ENCODE results near the gene PLTP.
A peak's percentile ranks its signal among the peaks of the same experiment; 100 is the strongest.

The PLTP gene

DNA sequence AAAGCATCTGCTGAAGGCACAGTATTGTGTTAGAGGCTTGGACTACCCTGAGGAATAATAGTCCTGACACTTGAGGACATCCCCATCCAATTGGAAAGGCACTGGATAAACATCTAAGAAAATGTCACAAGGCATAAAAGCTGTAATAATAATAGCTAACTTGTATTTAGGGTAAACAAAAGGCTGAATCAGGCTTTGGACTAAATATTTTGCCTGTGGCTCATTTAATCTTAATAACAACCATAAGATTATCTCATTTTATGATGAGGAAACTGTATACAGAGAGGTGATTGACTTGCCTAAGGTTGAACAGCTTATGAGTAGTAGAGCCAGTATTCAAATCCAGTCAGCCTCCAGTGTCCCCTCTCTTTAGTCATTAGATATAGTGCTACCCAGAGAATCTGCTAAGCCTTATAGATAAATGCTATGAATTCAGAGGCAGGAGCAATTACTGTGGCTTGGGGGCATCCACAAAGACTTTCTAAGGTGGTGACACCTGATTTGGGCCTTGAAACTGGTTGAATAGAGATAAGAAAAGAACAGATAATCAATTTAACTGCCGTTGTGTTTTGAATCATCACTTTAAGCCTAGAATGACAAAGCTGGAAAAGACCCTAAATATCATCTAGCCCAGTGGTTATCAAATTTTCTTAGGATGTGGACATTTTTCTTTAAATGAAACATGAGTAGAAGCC, 38.4 kb downstream of the PLTP start:
- Mint-ChIP-seq H3K4me3 (no peak overlapping the region), H3K27ac (no peak overlapping the region), H3K4me1 (no peaks in the 10 kb centered on the region), H3K27me3 (no peaks in the 10 kb centered on the region), H3K36me3 (peaks cover 7 to 15% of the 10 kb centered on the region in 2 donors), H3K9me3 (no peaks in the 10 kb centered on the region)
- no peak for DNase-seq
- no peak for ATAC-seq (replicated peaks)

DNA sequence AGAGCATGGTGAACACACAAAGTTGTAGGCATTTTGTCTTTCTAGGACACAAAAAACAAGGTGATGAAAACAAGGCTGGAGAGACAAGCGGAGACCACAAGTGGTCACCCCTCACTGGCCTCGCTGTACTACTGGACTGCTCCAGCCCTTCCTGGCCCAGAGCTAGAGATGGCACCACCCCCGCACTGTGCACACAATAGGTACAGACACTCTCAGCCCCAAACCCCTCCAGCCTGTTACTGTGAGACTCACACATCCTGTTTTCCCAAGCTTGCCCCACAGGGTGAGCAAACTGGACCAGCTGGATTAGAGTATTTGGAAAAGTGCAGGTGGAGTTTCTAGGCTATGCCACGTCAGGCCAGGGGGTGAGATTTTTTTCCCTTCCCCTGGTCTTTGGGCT, 39.3 kb downstream of the PLTP start:
- H3K27ac Mint-ChIP-seq, result no peak overlapping the region
- DNase-seq, result no peak
- no peak for ATAC-seq (replicated peaks)
- H3K27me3 Mint-ChIP-seq, result no peaks in the 10 kb centered on the region
- H3K36me3 Mint-ChIP-seq, result peaks cover 7 to 15% of the 10 kb centered on the region in 2 donors
- H3K9me3 Mint-ChIP-seq, result no peaks in the 10 kb centered on the region
- no peak overlapping the region for H3K4me3 Mint-ChIP-seq
- no peaks in the 10 kb centered on the region for H3K4me1 Mint-ChIP-seq

DNA sequence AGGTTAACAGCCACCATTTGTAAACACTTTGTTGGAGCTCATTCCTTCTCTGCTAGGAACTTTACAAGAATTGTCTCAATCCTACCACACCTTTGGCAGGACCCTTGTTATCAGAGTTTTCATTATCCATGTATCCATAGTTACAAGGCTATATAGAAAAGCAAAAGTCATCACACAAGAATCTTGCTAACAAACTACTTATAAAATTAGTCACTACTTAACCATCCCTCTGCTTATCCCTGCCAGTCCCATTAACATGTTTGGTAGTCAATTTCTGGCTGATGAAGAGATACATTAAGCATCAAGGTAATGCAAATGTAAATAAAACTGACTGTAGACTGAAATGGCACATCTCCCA, 44.2 kb downstream of the PLTP start:
- Mint-ChIP-seq H3K4me3 (no peak overlapping the region), H3K9me3 (no peaks in the 10 kb centered on the region), H3K27ac (no peak overlapping the region), H3K27me3 (no peaks in the 10 kb centered on the region), H3K36me3 (peaks cover 10 to 13% of the 10 kb centered on the region in 2 donors), H3K4me1 (no peaks in the 10 kb centered on the region)
- no peak for DNase-seq
- no peak for ATAC-seq (replicated peaks)

DNA sequence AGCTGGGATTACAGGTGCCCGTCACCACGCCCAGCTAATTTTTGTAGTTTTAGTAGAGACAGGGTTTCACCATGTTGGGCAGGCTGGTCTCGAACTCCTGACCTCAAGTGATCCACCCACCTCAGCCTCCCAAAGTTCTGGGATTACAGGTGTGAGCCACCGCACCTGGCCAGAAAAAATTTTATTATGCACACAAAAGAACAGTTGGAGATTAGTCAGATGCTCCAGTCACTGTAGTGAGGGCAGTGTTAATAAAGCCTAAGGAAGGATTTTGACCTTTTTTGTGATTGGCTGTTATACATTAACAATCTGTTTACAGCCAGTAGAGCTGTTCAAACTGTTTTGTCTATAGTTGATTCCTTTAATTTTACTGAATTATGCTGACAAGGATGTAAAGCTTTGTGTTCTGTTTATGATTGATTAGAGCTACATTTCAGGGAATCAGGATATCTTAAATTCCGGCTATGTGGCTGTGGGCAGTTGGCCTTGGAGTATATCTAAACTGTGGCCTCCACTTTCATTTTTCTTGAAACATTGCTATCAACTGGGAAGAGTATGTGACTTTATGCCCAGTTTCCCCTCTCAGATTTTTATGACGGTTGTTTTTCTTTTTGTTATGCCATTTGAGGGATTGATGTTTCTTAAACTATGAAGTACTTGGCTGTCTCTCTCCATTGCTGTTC, 44.7 kb downstream of the PLTP start:
- H3K4me1 Mint-ChIP-seq, result no peaks in the 10 kb centered on the region
- DNase-seq (no peak), ATAC-seq (replicated peaks) (no peak)
- no peaks in the 10 kb centered on the region for H3K27me3 Mint-ChIP-seq
- no peak overlapping the region for H3K4me3 Mint-ChIP-seq
- H3K36me3 Mint-ChIP-seq, result peaks cover 8 to 11% of the 10 kb centered on the region in 2 donors
- no peak overlapping the region for H3K27ac Mint-ChIP-seq
- H3K9me3 Mint-ChIP-seq, result no peaks in the 10 kb centered on the region

DNA sequence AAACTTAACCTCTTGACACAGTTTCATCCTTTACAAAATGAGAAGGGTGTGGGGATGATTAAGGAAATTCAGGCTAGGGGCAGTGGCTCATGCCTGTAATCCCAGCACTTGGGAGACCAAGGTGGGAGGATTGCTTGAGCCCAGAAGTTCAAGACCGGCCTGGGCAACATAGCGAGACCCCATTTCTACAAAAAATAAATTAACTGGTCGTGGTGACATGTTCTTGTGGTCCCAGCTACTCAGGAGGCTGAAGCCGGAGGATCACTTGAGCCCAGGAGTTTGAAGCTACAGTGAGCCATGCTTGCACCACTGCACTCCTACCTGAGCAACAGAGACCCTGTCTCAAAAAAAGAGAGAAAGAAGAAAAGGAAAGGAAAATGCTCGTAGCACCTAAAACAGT, 45.5 kb downstream of the PLTP start:
- Mint-ChIP-seq H3K9me3 (no peaks in the 10 kb centered on the region), H3K27me3 (no peaks in the 10 kb centered on the region), H3K4me3 (no peak overlapping the region), H3K4me1 (no peaks in the 10 kb centered on the region), H3K27ac (no peak overlapping the region), H3K36me3 (peaks cover 5 to 10% of the 10 kb centered on the region in 2 donors)
- ATAC-seq (replicated peaks) (no peak), DNase-seq (no peak)

DNA sequence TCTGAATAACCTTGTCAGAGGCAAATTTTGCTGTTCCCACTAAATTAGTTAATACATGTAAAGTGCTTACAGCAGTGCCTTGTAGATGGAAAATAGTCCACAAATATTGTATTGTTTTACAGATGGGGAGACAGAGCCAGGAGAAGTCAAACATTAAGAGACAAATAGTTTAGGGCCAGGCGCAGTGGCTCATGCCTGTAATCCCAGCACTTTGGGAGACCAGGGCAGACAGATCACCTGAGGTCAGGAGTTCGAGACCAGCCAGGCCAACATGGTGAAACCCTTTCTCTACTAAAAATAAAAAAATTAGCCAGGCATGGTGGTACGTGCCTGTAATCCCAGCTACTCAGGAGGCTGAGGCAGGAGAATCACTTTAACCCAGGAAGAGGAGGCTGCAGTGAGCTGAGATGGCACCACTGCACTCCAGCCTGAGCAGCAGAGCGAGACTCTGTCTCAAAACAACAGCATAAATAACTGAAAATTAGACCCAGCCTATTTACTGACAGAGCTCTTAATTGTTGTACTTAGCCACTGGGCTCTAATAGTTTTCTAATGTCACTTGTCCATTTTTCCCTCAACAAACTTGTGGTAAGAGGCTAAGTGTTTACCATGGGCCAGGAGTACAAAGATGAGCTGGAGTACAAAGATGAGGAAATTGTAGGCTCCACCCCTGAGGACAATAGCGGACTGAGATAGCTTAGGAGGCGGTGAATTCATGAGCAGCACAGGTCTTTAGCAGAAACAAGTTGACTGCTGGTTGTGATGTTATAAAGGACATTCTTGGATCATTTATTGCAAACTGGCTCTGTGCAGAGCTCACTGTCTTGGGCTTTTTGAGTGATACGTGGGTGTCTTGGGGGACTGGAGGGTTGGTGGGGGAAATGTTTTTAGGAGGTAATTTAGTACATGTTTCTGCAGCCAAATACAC, 48.1 kb downstream of the PLTP start:
- H3K4me3 Mint-ChIP-seq, result no peak overlapping the region
- H3K9me3 Mint-ChIP-seq, result no peaks in the 10 kb centered on the region
- peaks cover 5 to 11% of the 10 kb centered on the region in 2 donors for H3K4me1 Mint-ChIP-seq
- DNase-seq, result no peak
- no peak for ATAC-seq (replicated peaks)
- H3K27me3 Mint-ChIP-seq, result no peaks in the 10 kb centered on the region
- no peak overlapping the region for H3K27ac Mint-ChIP-seq
- peaks cover 9 to 19% of the 10 kb centered on the region in 2 donors for H3K36me3 Mint-ChIP-seq

DNA sequence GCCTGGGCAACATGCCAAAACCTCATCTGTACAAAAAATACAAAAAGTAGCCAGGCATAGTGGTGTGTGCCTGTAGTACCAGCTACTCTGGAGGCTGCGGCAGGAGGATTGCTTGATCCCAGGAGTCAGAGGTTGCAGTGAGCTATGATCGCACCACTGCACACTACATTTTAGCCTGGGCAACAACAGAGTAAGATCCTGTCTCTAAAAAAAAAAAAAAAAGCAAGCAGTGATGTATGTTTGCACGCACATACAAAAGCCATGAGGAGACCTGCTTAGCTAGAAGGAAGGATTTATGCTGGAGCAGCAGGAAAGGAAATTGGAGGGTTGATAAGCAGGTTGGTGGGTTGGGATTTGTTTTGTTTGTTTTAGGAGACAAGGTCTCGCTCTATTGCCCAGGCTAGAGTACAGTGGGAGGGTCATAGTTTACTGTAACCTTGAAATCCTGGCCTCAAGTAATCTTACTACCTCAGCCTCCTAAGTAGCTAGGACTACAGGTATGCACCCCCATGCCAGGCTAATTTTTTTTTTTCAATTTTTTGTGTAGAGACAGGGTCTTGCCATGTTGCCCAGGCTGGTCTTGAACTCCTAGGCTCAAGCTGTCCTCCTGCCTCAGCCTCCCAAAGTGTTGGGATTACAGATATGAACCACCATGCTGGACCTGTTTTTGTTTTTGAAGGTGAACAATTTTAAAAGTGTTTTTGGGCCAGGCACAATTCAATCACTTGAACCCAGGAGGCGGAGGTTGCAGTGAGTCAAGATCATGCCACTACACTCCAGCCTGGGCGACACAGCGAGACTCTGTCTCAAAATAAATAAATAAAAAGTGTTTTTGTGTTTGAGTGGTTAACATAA, 50.5 kb downstream of the PLTP start:
- H3K9me3 Mint-ChIP-seq, result no peaks in the 10 kb centered on the region

DNA sequence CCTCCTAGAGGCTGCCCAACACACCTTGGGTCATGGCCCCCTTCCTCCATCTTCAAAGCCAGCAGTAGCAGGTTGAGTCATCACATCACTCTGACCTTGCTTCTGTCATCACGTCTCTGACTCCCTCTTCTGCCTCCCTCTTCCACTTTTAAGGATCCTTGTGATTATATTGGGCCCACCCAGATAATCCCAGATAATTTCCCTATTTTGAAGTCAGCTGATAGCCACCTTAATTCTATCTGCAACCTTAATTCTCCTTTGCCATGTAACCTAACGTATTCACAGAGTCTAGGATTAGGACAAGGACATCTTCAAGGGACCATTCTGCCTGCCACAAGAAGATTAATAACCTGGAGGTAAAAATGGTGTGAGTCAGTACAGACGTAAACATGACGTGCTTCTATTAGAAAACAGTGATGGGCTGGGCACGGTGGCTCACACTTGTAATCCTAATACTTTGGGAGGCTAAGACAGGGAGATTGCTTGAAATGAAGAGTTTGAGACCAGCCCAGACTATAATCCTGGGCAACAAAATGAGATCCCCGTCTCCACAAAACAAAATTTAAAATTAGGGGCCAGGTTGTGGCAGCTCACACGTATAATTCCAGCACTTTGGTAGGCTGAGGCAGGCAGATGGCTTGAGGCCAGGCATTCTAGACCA, 51.3 kb downstream of the PLTP start:
- peaks cover 9 to 15% of the 10 kb centered on the region in 2 donors for H3K36me3 Mint-ChIP-seq
- DNase-seq (no peak), ATAC-seq (replicated peaks) (no peak)
- peaks cover 15 to 28% of the 10 kb centered on the region in 2 donors for H3K4me1 Mint-ChIP-seq
- H3K4me3 Mint-ChIP-seq, result no peak overlapping the region
- no peaks in the 10 kb centered on the region for H3K9me3 Mint-ChIP-seq
- H3K27ac Mint-ChIP-seq, result no peak overlapping the region
- H3K27me3 Mint-ChIP-seq, result no peaks in the 10 kb centered on the region

More for the DNA sequence above, 50.5 kb downstream of the PLTP start:
- Mint-ChIP-seq H3K27ac (no peak overlapping the region), H3K4me1 (peaks cover 15 to 21% of the 10 kb centered on the region in 2 donors), H3K36me3 (peaks cover 9 to 16% of the 10 kb centered on the region in 2 donors), H3K4me3 (no peak overlapping the region), H3K27me3 (no peaks in the 10 kb centered on the region)
- ATAC-seq (replicated peaks) (no peak), DNase-seq (no peak)

DNA sequence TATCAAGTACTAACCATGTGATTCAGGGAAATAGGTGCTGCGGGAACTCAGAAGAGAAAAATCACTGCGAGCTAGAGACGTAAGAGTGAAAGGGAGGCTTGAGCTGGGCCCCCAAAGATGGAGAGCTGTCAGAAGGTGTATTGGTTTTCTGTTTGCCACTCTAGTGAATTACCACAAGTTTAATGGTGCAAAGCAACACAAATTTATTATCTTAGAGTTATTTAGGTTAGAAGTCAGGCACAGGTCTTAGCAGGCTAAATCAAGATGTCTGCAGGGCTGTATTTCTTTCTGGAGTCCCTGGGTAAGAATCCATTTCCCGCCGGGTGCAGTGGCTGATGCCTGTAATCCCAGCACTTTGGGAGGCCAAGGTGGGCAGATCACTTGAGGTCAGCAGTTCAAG, 52.0 kb downstream of the PLTP start:
- ATAC-seq (replicated peaks) (no peak), DNase-seq (no peak)
- Mint-ChIP-seq H3K27me3 (no peaks in the 10 kb centered on the region), H3K27ac (no peak overlapping the region), H3K36me3 (peaks cover 9 to 15% of the 10 kb centered on the region in 2 donors), H3K4me3 (no peak overlapping the region), H3K4me1 (peaks cover 17 to 33% of the 10 kb centered on the region in 2 donors), H3K9me3 (no peaks in the 10 kb centered on the region)

DNA sequence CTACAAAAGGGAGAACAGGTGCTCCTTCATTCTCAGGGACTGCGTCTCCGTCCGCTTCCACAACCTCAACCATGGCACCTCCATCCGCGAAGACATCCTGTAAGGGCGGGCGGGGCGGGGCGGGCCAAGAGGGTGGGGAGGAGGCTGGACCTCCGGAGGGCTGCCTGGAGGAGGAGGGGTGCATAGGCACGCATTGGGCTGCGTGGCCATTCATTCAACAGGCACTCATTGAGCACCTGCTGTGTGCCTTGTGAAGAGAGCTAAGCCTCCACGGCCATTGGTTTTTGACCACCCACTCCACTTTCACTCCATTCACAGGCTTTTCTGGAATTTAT, 54.1 kb downstream of the PLTP start:
- H3K36me3 Mint-ChIP-seq, result peaks cover 4 to 18% of the 10 kb centered on the region in 2 donors
- no peaks in the 10 kb centered on the region for H3K27me3 Mint-ChIP-seq
- H3K4me3 Mint-ChIP-seq, result peak overlapping the region; percentile 97
- H3K9me3 Mint-ChIP-seq, result no peaks in the 10 kb centered on the region
- DNase-seq (no peak), ATAC-seq (replicated peaks) (peak; percentile 43 to 53)
- peak overlapping the region; percentile 99 for H3K27ac Mint-ChIP-seq
- H3K4me1 Mint-ChIP-seq, result peaks cover 20 to 40% of the 10 kb centered on the region in 2 donors

DNA sequence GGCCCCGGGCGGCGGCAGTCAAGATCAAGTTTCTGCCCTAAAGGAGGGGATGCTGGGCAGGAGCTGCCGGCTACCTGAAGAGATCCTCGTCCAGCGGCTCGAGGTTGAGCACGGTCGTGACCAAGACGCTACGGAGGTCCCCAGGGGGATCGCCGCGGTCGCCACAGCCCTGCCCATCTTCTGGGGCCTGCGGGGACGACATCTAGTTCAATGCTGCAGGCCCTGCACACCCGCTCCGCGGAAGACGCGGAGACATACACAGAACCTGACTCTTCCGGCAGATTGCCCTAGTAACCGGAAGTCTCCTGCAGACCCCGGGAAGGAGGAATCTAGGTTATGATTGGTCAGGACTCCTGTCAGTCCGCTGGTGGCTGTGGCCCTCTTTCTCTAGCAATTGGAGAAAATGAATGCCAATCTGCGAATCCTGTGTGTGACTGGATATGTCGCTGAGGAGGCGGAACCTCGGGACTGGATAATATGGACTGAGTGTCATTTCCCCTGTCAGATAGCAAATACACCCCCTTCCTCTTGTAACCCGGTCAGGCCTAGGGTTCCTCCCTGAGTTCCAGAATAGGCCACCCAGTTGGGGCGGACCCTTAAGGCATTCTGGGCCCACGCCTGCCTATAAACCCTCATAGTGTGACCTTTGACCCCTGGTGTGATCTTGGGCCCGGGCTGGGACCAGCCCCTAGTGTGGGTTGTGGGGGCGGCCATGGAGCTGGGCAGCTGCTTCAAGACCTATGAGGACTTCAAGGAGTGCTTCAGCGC, 54.7 kb downstream of the PLTP start, which contains the start of the genes ACOT8 and ZSWIM3:
Gene ACOT8 (minus strand): TSS at position 279 of the 768 bp plus-strand sequence. CDS start 77 bp downstream, at position 202.
Gene ZSWIM3 (plus strand): TSS at position 501 of the 768 bp plus-strand sequence. CDS start 212 bp downstream, at position 713.
- peaks cover 20 to 40% of the 10 kb centered on the region in 2 donors for H3K4me1 Mint-ChIP-seq
- H3K27ac Mint-ChIP-seq, result peak within 1 kb of the TSS; percentile 99
- peaks cover 6 to 19% of the 10 kb centered on the region in 2 donors for H3K36me3 Mint-ChIP-seq
- ATAC-seq (replicated peaks) (peak; percentile 95), DNase-seq (peak; percentile 97)
- H3K4me3 Mint-ChIP-seq, result peak within 1 kb of the TSS; percentile 97
- H3K27me3 Mint-ChIP-seq, result no peaks in the 10 kb centered on the region
- no peaks in the 10 kb centered on the region for H3K9me3 Mint-ChIP-seq

DNA sequence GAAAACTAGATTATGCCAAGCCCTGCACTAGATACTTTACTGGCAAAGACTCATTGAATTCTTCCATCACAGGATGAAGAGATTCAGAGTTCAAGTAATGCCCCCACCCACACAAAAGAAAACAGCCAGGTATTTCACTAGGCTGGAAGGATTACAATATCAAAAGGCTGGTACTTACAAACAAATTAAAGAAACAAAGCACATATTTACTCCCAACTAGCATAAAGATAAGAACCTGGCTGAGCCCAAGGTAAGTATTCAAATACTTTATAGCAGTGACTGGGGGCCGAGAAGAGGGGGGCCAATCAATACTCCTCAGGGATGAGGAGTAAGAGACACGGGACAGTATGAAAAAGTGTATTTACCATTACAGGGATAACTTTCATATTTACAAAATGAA, 58.5 kb downstream of the PLTP start:
- Mint-ChIP-seq H3K27me3 (no peaks in the 10 kb centered on the region), H3K36me3 (peaks cover 17 to 20% of the 10 kb centered on the region in 2 donors), H3K4me1 (peaks cover 9 to 38% of the 10 kb centered on the region in 2 donors), H3K4me3 (no peak overlapping the region), H3K27ac (no peak overlapping the region), H3K9me3 (no peaks in the 10 kb centered on the region)
- DNase-seq (no peak), ATAC-seq (replicated peaks) (no peak)

DNA sequence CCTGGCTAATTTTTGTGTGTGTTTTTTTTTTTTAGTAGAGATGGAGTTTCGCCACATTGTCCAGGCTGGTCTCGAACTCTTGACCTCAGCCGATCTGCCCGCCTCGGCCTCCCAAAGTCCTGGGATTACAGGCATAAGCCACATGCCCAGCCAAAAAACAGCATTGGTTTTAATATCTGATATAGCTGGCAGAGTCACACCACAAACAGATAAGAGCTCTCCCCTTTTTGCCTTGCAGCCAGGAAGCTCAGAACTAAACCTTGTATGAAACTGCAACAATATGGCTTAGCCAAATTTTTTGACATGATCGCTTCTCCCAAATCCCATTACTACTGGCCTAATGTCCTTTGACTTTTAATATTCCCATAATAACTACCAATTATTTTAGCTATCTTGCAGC, 59.6 kb downstream of the PLTP start:
- DNase-seq (no peak), ATAC-seq (replicated peaks) (no peak)
- peaks cover 6 to 31% of the 10 kb centered on the region in 2 donors for H3K4me1 Mint-ChIP-seq
- peaks cover 19 to 25% of the 10 kb centered on the region in 2 donors for H3K36me3 Mint-ChIP-seq
- H3K4me3 Mint-ChIP-seq, result no peak overlapping the region
- H3K27me3 Mint-ChIP-seq, result no peaks in the 10 kb centered on the region
- H3K9me3 Mint-ChIP-seq, result no peaks in the 10 kb centered on the region
- H3K27ac Mint-ChIP-seq, result no peak overlapping the region
